NCI-H1694 (cell line): ENCODE results near the gene NANS.
"Not testable (repeated sequence)": the region's sequence is repeated elsewhere in the genome, so short reads cannot be mapped to it uniquely, and the experiment has no call there.

Source experiments
- DNase-seq: peaks from one replicate; lab custom pipeline; 2025; lab: John Stamatoyannopoulos, UW

The NANS gene

GRCh38 chr9:98100456-98100855 lies 43.9 kb downstream of the NANS start:
- no peak for DNase-seq

DNA sequence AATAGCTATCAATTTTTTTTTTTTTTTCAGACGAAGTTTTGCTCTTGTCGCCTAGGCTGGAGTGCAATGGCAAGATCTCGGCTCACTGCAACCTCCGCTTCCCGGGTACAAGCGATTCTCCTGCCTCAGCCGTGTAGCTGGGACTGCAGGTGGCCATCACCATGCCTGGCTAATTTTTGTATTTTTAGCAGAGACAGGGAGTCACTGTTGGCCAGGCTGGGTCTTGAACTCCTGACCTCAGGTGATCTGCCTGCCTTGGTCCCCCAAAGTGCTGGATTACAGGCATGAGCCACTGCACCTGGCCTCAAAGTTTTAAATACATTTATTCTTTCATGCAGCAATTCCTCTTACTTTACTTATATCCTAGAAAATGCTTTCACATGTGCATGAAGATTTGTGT lies 44.9 kb downstream of the NANS start:
- DNase-seq = no peak

DNA sequence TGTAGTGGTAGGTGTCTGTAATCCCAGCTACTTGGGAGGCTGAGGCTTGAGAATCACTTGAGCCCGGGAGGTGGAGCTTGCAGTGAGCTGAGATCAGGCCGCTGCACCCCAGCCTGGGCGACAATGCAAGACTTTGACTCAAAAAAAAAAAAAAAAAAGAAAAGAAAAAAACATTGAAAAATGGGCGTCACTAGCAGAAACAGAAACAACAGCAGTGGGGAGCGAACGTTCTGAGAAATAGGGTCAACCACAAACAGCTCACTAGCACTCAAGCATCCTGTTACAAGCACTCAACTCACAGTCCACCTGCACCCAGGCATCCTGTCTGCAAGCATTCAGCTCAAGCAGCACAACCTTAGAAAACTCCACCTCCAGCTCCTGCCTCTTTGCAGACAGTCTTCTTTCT lies 45.3 kb downstream of the NANS start:
- DNase-seq = no peak

GRCh38 chr9:98104445-98104881 lies 47.9 kb downstream of the NANS start:
- DNase-seq = no peak

GRCh38 chr9:98105006-98105405 lies 48.5 kb downstream of the NANS start:
- DNase-seq = no peak

- DNase-seq = no peak
Measured at GRCh38 chr9:98107926-98108325, 51.4 kb downstream of the NANS start.

DNA sequence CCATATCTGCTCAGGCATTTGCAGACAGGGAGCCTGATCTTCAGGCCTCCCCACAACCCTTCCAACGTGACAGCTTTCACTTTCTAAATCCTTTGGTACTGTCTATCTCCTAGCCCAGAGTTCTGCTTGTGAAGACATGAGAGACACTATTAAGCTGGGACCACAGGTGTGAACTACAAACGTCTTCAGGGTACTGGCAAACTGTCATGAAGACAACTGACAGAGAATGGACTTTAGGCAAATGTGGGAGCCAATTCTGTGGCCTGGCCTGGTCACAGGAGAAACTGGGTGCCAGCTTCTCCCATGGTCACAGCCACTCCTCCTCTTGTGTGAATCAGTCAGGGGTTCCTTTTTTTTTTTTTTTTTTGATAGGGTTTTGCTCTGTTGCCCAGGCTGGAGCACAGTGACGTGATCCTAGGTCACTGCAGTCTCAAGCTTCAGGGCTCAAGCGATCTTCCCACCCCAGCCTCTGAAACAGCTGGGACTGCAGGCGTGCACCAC lies 52.0 kb downstream of the NANS start:
- DNase-seq = no peak

- DNase-seq = no peak
Measured at GRCh38 chr9:98109052-98109451, 52.5 kb downstream of the NANS start.

GRCh38 chr9:98117097-98117496 lies 60.6 kb downstream of the NANS start:
- not testable (repeated sequence) for DNase-seq

GRCh38 chr9:98117984-98118639 lies 61.6 kb downstream of the NANS start:
- no peak for DNase-seq

- DNase-seq = peak; percentile 67
Measured at GRCh38 chr9:98118640-98119601, 62.4 kb downstream of the NANS start, which contains the start of gene TRIM14. TSS of gene TRIM14 (minus strand) at chr9:98119222. CDS start at chr9:98119188, 34 bp downstream.

GRCh38 chr9:98120476-98120875 lies 63.9 kb downstream of the NANS start:
- DNase-seq = no peak

GRCh38 chr9:98121058-98121457 lies 64.5 kb downstream of the NANS start:
- DNase-seq = no peak

DNA sequence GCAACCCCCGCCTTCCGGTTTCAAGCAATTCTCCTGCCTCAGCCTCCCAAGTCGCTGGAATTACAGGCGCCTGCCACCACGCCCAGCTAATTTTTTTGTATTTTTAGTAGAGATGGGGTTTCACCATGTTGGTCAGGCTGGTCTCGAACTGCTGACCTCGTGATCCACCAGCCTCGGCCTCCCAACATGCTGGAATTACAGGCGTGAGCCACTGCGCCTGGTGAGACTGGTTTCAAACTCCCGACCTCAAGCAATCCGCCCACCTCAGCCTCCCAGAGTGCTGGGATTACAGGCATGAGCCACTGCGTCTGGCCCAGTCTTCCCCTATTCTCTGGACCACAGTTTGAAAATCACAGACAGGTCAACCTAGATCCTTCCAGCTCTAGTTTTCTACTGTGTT lies 67.6 kb downstream of the NANS start:
- DNase-seq = not testable (repeated sequence)

GRCh38 chr9:98124637-98125426 lies 68.3 kb downstream of the NANS start:
- no peak for DNase-seq

DNA sequence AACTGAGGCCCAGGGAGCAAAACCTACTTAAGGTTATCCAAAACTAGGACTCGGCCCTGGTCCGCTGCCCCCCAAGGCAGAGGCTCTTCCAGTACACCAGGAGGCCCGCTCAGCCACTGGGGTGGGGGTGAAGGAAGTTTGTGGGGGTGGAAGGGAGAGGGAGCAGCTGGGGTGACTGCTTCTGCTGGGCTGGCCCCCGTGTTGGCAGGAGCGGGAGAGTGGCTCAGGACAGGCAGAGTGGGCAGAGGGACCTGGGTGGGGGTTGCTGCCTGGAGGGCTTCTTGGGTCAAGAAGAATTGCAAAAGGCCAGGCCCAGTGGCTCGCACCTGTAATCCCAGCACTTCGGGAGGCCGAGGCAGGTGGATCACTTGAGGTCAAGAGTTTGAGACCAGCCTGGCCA lies 70.7 kb downstream of the NANS start:
- no peak for DNase-seq

DNA sequence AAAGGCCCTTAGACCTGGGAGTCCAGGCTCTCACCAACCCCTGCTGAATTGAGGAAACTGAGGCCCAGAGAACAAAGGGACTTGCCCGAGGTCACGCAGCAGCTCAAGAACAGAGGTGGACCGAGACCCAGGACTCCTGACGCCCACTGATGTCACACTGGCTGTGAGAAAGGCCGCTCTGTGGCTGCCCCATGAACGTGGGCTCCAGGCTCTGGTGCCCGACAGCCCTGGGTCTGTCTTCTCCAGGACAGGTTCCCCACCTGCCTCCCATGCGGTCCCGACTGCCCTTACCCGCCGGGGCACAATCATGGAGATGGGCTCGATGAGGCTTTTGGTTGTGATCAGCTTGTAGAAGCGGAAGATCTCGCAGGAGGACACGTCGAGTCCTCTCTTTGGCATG lies 71.8 kb downstream of the NANS start:
- no peak for DNase-seq

- no peak for DNase-seq
Measured at GRCh38 chr9:98129451-98129881, 72.9 kb downstream of the NANS start.

GRCh38 chr9:98130060-98130459 lies 73.5 kb downstream of the NANS start:
- DNase-seq = not testable (repeated sequence)

DNA sequence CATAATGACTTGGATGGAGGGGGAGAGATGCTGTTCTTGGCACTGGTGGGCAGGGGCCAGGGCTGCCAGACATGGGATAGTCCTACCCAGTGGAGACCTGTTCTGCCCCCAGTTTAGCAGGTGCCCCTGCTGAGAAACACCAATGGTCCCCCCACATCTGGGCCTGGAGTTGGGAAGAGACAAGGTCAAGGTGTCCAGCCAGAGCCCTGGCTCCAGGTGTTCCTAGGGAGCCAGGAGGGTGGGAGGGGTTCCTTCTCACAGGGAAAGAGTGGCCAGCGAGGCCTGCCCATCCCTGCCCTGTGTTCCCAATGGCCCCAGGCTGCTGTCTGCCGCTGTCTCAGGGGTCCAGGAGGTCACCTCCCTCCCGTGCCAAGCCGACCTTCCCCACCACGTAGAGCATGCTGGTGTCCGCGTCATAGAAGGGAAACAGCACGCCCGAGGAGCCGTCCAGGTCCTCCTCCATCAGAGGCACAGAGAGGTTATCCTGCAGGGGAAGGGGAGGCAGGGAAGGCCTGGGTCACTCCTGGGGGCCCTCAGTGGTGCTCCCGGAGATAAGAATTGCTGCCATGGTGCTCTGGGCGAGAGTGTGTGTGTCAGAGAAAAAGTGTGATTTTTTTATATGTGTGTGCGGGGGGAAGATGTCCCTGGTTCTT lies 74.2 kb downstream of the NANS start:
- no peak for DNase-seq

DNA sequence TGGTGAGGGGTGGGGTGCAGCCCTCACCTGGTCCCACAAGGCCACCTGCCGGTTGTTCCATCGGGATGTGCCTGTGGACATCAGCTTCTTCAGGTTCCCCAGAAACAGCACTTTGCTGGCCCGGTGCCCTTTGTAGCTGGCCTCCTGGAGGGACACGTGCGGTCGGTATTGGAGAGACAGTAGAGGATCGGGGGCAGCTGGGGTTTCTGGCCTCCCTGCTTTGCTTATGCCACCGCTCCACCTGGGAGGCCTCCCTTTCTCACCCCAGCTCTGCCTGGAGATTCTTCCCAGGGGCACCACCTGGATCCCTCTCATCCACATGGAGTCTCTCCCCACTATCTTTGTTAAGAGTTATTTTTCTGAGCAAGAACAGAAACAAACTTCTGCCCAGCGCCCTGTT lies 75.6 kb downstream of the NANS start:
- no peak for DNase-seq
